ENCODE data around the gene SEMA4F. TPM values are rescaled to one million over a fixed set of nuclear protein-coding genes. Genes with fewer than 3 reads are reported as not detected.
A peak's percentile ranks its signal among the peaks of the same experiment; 100 is the strongest.

SEMA4F gene
- total RNA-seq, 1 experiment from 2014 or later: 6.6 TPM

DNA sequence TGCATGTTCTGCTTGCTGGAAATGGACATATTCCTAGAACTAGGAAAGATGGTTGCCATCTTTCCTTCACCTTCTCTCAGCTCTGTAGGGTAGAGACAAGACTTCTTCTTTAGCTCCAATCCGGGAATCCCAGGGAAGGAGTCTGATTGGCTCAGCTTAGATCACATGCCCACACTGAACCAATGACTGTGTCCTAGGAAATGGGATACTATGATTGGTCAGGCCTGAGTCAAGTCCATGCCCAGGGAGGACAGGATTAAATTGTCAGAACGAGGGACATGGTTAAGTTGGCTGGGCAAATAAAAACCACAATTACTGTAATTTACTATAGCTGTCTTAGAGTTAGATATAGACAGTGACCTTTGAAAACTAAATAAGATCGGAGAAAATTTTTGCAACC lies 31.4 kb downstream of the SEMA4F start:
- Histone ChIP-seq H3K18ac (ENCODE audit: insufficient read length, low read depth, low read length) (no peak overlapping the region), H2BK120ac (ENCODE audit: low read depth, low read length, poor library complexity, severe bottlenecking) (no peak overlapping the region), H2AK5ac (ENCODE audit: insufficient read length, low read length) (no peak overlapping the region), H4K20me1 (ENCODE audit: control insufficient read depth, insufficient read depth, insufficient read length) (no peaks in the 10 kb centered on the region), H3K4ac (ENCODE audit: low read depth, low read length) (no peak overlapping the region), H3K4me1 (ENCODE audit: insufficient read depth, low read length) (no peaks in the 10 kb centered on the region), H2BK15ac (ENCODE audit: low read depth, low read length) (no peak overlapping the region), H3K23me2 (ENCODE audit: insufficient read length, low read depth, low read length, poor library complexity, severe bottlenecking) (no peaks in the 10 kb centered on the region), H2AFZ (ENCODE audit: low read length) (no peak overlapping the region), H4K91ac (ENCODE audit: insufficient read length, low read depth, low read length) (no peak overlapping the region), H2BK20ac (ENCODE audit: low read depth, low read length, poor library complexity, severe bottlenecking) (no peak overlapping the region), H3K9me3 (ENCODE audit: control insufficient read depth, low read depth, low read length) (no peaks in the 10 kb centered on the region), H3K79me1 (ENCODE audit: insufficient read depth, low read depth, low read length, poor library complexity, severe bottlenecking) (no peaks in the 10 kb centered on the region), H3K27ac (ENCODE audit: insufficient read length, low read depth, low read length) (no peak overlapping the region), H4K5ac (ENCODE audit: insufficient read length, low read depth, low read length) (no peak overlapping the region), H3K4me2 (ENCODE audit: insufficient read depth, insufficient read length, low read length) (no peak overlapping the region), H2BK5ac (ENCODE audit: insufficient read length, low read length) (no peak overlapping the region), H3K79me2 (ENCODE audit: insufficient read depth, low read length) (peaks cover 1% of the 10 kb centered on the region; the same call in 1 of the 2 replicates), H3K27me3 (ENCODE audit: insufficient read depth, low read length) (no peaks in the 10 kb centered on the region), H3K23ac (ENCODE audit: insufficient read length, low read depth, low read length) (no peak overlapping the region), H3K14ac (ENCODE audit: insufficient read depth, low read length) (no peak overlapping the region), H4K8ac (replicated peaks; ENCODE audit: insufficient read length, low read depth, low read length) (no peak overlapping the region), H2BK12ac (ENCODE audit: insufficient read length, low read depth, low read length) (no peak overlapping the region), H3K56ac (ENCODE audit: insufficient read length, low read depth, low read length) (no peak overlapping the region), H3K9ac (ENCODE audit: extremely low read depth, insufficient read length, low read length) (no peak overlapping the region), H3T11ph (ENCODE audit: low read length) (no peak overlapping the region)
- no peak for DNase-seq
- Mint-ChIP-seq H3K27ac (peak overlapping the region in 1 of 3 experiments; percentile 21; a peak in 1 of 7 replicates), H3K4me1 (no peaks in the 10 kb centered on the region), H3K4me3 (no peak overlapping the region), H3K9me3 (peaks cover 0 to 2% of the 10 kb centered on the region in 2 experiments; a peak in 2 of 5 replicates), H3K27me3 (ENCODE audit: low read depth) (no peaks in the 10 kb centered on the region; the same call in 1 of the 2 replicates), H3K36me3 (ENCODE audit: insufficient read depth in 1 of 3, low read depth in 3 of 3) (peaks cover 0 to 1% (median 0%) of the 10 kb centered on the region in 3 experiments; a peak in 1 of 7 replicates)
- no CpG with 5 or more reads among the region's 3 CpGs for WGBS (ENCODE audit: extremely low coverage, insufficient read length, low lambda C conversion rate)
- TF ChIP-seq, protein P1, sequence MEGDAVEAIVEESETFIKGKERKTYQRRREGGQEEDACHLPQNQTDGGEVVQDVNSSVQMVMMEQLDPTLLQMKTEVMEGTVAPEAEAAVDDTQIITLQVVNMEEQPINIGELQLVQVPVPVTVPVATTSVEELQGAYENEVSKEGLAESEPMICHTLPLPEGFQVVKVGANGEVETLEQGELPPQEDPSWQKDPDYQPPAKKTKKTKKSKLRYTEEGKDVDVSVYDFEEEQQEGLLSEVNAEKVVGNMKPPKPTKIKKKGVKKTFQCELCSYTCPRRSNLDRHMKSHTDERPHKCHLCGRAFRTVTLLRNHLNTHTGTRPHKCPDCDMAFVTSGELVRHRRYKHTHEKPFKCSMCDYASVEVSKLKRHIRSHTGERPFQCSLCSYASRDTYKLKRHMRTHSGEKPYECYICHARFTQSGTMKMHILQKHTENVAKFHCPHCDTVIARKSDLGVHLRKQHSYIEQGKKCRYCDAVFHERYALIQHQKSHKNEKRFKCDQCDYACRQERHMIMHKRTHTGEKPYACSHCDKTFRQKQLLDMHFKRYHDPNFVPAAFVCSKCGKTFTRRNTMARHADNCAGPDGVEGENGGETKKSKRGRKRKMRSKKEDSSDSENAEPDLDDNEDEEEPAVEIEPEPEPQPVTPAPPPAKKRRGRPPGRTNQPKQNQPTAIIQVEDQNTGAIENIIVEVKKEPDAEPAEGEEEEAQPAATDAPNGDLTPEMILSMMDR (conservative IDR thresholded peaks at IDR 0.05): no peak

All from H9 (cell line).